Natural killer cell treated with Interleukin-12 subunit alpha and Interleukin-12 subunit beta and Interleukin-15 and Interleukin-18, amount 100 ng/mL, for 72 hours (primary cell): ENCODE data around the gene USP10. TPM values are rescaled to one million over a fixed set of nuclear protein-coding genes. Genes with fewer than 3 reads are reported as not detected.

Source experiments
- ATAC-seq, 2 donors: fragments of 150-1000 bp; cut with Tn5 transposase in 1 of 2; sonication (Bioruptor Pico), chemical (Tn5 transposase) in 1 of 2; 2 replicates each; pipeline ENCODE4 v1.10.0; 2021
- DNase-seq: peaks from one replicate; pipeline ENCODE4 v3.0.0; 2022; ENCODE audit warnings: low spot score
- H3K27ac Mint-ChIP-seq, 2 donors: 1 replicate in 1 of 2; 2 replicates in 1 of 2; pipeline ENCODE4 v1.8.0; 2022; ENCODE audit warnings: mixed read lengths in 2 of 2, mild to moderate bottlenecking in 1 of 2, moderate library complexity in 1 of 2
- H3K27me3 Mint-ChIP-seq, 2 donors: 1 replicate in 1 of 2; 2 replicates in 1 of 2; pipeline ENCODE4 v1.8.0; 2022; ENCODE audit warnings: mixed read lengths in 2 of 2
- H3K36me3 Mint-ChIP-seq: one replicate; pipeline ENCODE4 v1.8.0; 2022; ENCODE audit warnings: mixed read lengths
- H3K4me1 Mint-ChIP-seq, 2 donors: 1 replicate in 1 of 2; 2 replicates in 1 of 2; pipeline ENCODE4 v1.8.0; 2022; ENCODE audit warnings: low read depth in 2 of 2, mixed read lengths in 2 of 2, mild to moderate bottlenecking in 1 of 2
- H3K4me3 Mint-ChIP-seq: one replicate; pipeline ENCODE4 v1.8.0; 2022; ENCODE audit warnings: mixed read lengths
- H3K9me3 Mint-ChIP-seq: 2 replicates; pipeline ENCODE4 v1.8.0; 2022; ENCODE audit warnings: mixed read lengths
- total RNA-seq, 2 donors: library from RNA; stranded (reverse); gene quantifications; one replicate each; pipeline ENCODE4 v1.2.3, GENCODE V29; 2022

The USP10 gene
- total RNA-seq, 2 donors from 2014 or later, result 111 to 156 TPM

DNA sequence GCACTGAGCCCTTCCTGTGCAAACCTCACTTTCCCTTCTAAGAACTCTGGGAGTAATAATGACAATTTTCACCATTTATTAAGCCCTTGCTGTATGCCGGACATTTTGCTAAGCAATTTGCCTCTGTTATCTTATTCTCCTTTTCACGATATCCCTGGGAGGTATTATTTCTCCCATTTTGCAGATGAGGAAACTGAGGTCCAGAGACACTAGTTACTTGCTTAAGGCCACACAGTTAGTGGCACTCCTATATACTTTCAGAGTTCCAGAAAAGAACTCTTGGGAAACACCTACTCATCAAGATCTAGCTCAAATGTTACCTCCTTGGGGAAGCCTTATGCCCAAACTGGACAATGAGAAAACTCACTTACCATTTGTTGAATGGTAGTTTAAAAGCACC is 4.8 kb upstream of the USP10 start:
- Mint-ChIP-seq H3K36me3 (no peaks in the 10 kb centered on the region), H3K9me3 (no peaks in the 10 kb centered on the region), H3K27me3 (peaks cover 1 to 4% of the 10 kb centered on the region in 2 donors), H3K27ac (no peak overlapping the region), H3K4me3 (no peak overlapping the region), H3K4me1 (peaks cover 4 to 13% of the 10 kb centered on the region in 2 donors)
- ATAC-seq (no peak), DNase-seq (no peak)

DNA sequence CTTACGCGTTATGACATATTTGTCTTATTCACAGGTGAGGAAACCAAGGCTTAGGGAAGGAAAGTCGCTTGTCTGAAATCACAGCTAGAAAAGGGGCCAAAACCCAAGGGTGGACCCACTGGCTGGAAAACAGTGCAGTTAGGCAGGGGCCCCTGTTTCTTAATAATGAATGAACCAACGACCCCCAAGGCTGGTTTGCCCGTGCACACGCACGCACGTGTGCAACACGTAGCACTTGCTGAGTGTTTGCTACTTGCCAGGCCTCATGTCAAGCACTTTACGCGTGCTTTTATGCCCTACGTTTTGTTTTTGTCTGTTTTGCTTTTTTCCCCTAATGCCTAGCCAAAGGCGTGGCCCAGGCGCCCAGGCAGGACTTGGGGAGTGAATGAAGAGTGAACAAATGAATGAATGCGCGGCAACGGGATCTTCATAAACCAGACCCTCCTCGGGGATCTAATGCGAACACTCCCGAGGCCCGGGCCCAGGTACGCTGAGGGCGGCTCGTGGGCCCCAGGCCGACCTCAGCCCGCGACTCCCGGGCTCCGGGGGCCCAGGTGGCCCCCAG is 571 bp upstream of the USP10 start:
- Mint-ChIP-seq H3K9me3 (no peaks in the 10 kb centered on the region), H3K27me3 (no peaks in the 10 kb centered on the region), H3K4me3 (peak overlapping the region; percentile 74), H3K27ac (peak overlapping the region in 1 of 2 donors; percentile 61), H3K4me1 (peaks cover 18 to 31% of the 10 kb centered on the region in 2 donors), H3K36me3 (no peaks in the 10 kb centered on the region)
- DNase-seq (no peak), ATAC-seq (no peak)

DNA sequence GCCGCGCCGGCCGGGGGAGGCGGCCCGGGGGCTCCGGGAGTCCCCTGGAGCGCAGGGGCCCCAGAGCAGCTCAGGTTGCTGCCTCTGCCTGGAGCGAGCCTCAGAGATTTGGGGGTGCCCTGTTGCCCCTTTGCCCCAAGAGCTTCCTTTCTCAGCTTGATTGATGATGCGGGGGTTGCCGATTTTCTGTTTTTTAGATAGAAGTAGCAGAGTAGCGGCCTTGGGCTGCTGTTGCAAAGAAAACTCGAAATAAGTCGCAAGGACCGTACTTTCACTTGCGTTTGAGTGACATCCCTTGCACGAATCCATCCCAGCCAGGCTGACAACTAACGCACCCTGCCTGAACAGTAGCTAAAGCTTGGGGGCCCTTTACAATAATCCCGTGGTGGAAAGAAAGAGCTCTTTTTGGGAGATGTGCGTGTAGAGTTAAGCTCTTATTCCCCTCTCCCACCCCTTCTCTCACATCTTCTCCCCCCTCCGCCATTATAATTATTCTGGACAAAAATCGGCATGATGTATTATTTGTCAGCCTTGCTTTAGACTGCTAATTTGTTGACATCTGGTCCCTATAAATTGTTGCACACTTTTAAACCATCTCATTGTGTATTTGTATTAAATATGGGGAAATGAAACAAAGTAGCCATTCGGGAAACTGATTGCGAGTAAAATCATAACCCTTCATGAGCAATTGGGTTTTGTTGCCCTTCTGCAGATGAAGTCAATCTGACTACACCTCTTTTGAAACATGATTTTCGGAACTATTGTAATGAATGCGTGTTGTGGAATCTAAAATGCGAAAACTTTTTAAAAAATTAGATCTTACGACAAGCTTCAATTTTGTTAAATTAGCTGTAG is 873 bp downstream of the USP10 start:
- no peaks in the 10 kb centered on the region for H3K27me3 Mint-ChIP-seq
- no peaks in the 10 kb centered on the region for H3K36me3 Mint-ChIP-seq
- H3K4me3 Mint-ChIP-seq, result peak overlapping the region; percentile 98
- ATAC-seq (peak; percentile 16 to 34), DNase-seq (no peak)
- peak overlapping the region; percentile 75 to 95 for H3K27ac Mint-ChIP-seq
- peaks cover 24 to 32% of the 10 kb centered on the region in 2 donors for H3K4me1 Mint-ChIP-seq
- H3K9me3 Mint-ChIP-seq, result no peaks in the 10 kb centered on the region

GRCh38 chr16:84703681-84704080 is 3.9 kb downstream of the USP10 start:
- Mint-ChIP-seq H3K4me3 (no peak overlapping the region), H3K9me3 (no peaks in the 10 kb centered on the region), H3K27ac (no peak overlapping the region), H3K36me3 (no peaks in the 10 kb centered on the region), H3K27me3 (no peaks in the 10 kb centered on the region), H3K4me1 (peaks cover 34 to 39% of the 10 kb centered on the region in 2 donors)
- ATAC-seq, result no peak
- DNase-seq, result no peak

DNA sequence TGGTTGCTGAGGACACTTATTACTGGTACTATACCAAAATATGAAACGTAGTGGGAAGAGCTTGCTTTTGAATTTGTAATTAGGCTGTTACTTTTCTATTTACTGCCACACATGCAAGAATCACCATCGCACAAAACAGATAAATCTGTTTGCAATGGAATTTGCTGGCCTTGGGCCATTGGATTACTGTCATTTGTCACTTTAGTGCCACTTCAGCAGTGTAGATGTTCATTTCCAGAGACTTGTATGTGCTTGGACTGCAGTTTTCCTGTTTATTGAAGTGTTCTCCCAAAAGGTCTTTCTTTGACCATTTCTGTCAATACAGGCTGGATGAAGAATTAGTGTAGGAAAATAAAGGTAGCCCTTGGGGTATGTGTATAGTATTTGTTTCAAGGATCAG is 4.5 kb downstream of the USP10 start:
- ATAC-seq, result no peak
- DNase-seq, result no peak
- H3K27me3 Mint-ChIP-seq, result no peaks in the 10 kb centered on the region
- H3K36me3 Mint-ChIP-seq, result no peaks in the 10 kb centered on the region
- no peak overlapping the region for H3K27ac Mint-ChIP-seq
- H3K9me3 Mint-ChIP-seq, result no peaks in the 10 kb centered on the region
- no peak overlapping the region for H3K4me3 Mint-ChIP-seq
- H3K4me1 Mint-ChIP-seq, result peaks cover 39% of the 10 kb centered on the region in 2 donors

GRCh38 chr16:84706856-84707255 is 7.1 kb downstream of the USP10 start:
- DNase-seq (no peak), ATAC-seq (no peak)
- Mint-ChIP-seq H3K4me1 (peaks cover 44 to 46% of the 10 kb centered on the region in 2 donors), H3K9me3 (no peaks in the 10 kb centered on the region), H3K36me3 (no peaks in the 10 kb centered on the region), H3K27ac (no peak overlapping the region), H3K4me3 (no peak overlapping the region), H3K27me3 (no peaks in the 10 kb centered on the region)

- H3K27me3 Mint-ChIP-seq, result no peaks in the 10 kb centered on the region
- H3K9me3 Mint-ChIP-seq, result no peaks in the 10 kb centered on the region
- H3K4me3 Mint-ChIP-seq, result no peak overlapping the region
- H3K4me1 Mint-ChIP-seq, result peaks cover 56 to 57% of the 10 kb centered on the region in 2 donors
- no peaks in the 10 kb centered on the region for H3K36me3 Mint-ChIP-seq
- no peak overlapping the region for H3K27ac Mint-ChIP-seq
- DNase-seq (no peak), ATAC-seq (no peak)
Measured at GRCh38 chr16:84709609-84710008, 9.8 kb downstream of the USP10 start.

- Mint-ChIP-seq H3K4me1 (peaks cover 52 to 57% of the 10 kb centered on the region in 2 donors), H3K27me3 (no peaks in the 10 kb centered on the region), H3K36me3 (no peaks in the 10 kb centered on the region)
Measured at GRCh38 chr16:84710686-84711085, 10.9 kb downstream of the USP10 start.

GRCh38 chr16:84712138-84712671 is 12.4 kb downstream of the USP10 start:
- Mint-ChIP-seq H3K9me3 (no peaks in the 10 kb centered on the region), H3K27me3 (no peaks in the 10 kb centered on the region), H3K4me1 (peaks cover 59 to 63% of the 10 kb centered on the region in 2 donors), H3K36me3 (no peaks in the 10 kb centered on the region), H3K4me3 (no peak overlapping the region), H3K27ac (no peak overlapping the region)
- ATAC-seq (no peak), DNase-seq (no peak)

More at GRCh38 chr16:84710686-84711085, 10.9 kb downstream of the USP10 start:
- ATAC-seq, result no peak
- no peak overlapping the region for H3K27ac Mint-ChIP-seq
- H3K4me3 Mint-ChIP-seq, result no peak overlapping the region
- DNase-seq, result no peak
- H3K9me3 Mint-ChIP-seq, result no peaks in the 10 kb centered on the region

GRCh38 chr16:84712801-84713775 is 13.3 kb downstream of the USP10 start:
- Mint-ChIP-seq H3K4me1 (peaks cover 57 to 66% of the 10 kb centered on the region in 2 donors), H3K36me3 (no peaks in the 10 kb centered on the region), H3K27me3 (no peaks in the 10 kb centered on the region), H3K4me3 (no peak overlapping the region), H3K27ac (no peak overlapping the region), H3K9me3 (no peaks in the 10 kb centered on the region)
- ATAC-seq, result no peak
- no peak for DNase-seq

DNA sequence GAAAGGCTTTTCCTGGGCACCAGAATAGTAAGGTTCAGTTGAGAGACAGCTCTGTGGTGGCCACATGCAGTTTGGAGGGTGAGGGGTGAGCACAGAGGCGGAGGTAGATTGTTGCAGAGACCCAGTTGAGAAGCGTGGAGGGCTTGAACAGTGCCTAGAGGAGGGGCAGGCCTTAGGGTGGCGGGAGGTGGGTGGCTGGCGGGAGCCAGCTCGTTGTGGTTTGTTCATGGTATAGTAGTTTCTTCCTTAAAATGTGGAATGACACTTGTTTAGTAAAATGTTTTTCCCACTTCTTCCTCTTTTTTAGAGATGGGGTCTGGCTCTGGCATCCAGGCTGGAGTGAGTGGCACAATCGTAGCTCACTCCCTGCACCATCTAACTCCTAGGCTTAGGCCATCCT is 14.2 kb downstream of the USP10 start:
- Mint-ChIP-seq H3K36me3 (no peaks in the 10 kb centered on the region), H3K27me3 (no peaks in the 10 kb centered on the region), H3K4me3 (no peak overlapping the region), H3K27ac (no peak overlapping the region), H3K9me3 (no peaks in the 10 kb centered on the region), H3K4me1 (peaks cover 50 to 61% of the 10 kb centered on the region in 2 donors)
- ATAC-seq, result no peak
- DNase-seq, result no peak

DNA sequence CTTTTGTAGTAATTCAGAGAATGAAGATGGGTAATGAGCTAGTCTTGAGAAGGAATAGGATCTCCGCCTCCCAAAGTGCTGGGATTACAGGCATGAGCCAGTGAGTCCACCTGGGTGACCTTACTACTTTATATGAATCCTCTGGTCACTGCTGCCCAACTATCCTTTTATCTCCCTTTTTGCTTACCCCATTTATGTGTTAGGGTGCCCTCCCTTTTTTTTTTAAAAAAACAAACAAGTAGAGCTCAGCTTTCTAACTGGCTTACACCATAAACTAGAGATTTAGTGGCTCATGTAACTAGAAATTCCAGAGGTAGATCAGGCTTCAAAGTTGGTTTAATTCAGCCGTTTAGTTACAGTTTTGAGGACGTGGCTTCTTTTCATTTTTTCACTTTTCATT is 15.6 kb downstream of the USP10 start:
- Mint-ChIP-seq H3K4me1 (peaks cover 48 to 55% of the 10 kb centered on the region in 2 donors), H3K9me3 (no peaks in the 10 kb centered on the region), H3K27me3 (no peaks in the 10 kb centered on the region), H3K36me3 (no peaks in the 10 kb centered on the region), H3K27ac (no peak overlapping the region), H3K4me3 (no peak overlapping the region)
- ATAC-seq, result no peak
- no peak for DNase-seq

DNA sequence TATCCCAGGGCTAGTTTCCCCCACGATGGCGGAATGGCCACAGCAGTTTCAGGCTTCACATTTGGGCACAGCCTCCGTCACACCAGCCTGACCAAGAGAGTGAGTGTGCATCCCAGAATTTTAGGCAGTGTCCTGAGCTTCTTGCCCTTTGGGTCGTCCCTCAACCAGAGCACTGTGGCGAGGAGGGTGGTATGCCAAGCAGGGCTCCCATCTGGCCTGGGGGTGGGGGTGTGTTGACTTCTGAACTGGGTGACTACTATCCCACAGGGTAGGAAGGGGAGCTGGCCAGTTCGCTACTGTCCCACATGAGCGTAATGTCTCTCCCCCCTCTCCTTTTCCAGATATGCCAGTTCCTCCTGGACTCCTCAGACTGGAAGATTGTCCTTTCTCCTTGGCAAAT is 16.1 kb downstream of the USP10 start:
- H3K4me1 Mint-ChIP-seq, result peaks cover 44 to 51% of the 10 kb centered on the region in 2 donors
- no peaks in the 10 kb centered on the region for H3K27me3 Mint-ChIP-seq
- H3K36me3 Mint-ChIP-seq, result no peaks in the 10 kb centered on the region
- DNase-seq (no peak), ATAC-seq (no peak)
- H3K9me3 Mint-ChIP-seq, result no peaks in the 10 kb centered on the region
- no peak overlapping the region for H3K4me3 Mint-ChIP-seq
- H3K27ac Mint-ChIP-seq, result no peak overlapping the region
